Activated CD4-positive, alpha-beta T cell treated with anti-CD3 and anti-CD28 coated beads, Interleukin-10, Interleukin-2, amounts not matched to agents 100 ng/mL and 50 ng/mL, durations not matched to agents 16 hours and 8 hours (primary cell): Measurements from ENCODE around the gene GRIP2.

Experiments used
- DNase-seq: peaks from one replicate; pipeline ENCODE4 v3.0.0-alpha.2; 2020

GRIP2 gene

DNA sequence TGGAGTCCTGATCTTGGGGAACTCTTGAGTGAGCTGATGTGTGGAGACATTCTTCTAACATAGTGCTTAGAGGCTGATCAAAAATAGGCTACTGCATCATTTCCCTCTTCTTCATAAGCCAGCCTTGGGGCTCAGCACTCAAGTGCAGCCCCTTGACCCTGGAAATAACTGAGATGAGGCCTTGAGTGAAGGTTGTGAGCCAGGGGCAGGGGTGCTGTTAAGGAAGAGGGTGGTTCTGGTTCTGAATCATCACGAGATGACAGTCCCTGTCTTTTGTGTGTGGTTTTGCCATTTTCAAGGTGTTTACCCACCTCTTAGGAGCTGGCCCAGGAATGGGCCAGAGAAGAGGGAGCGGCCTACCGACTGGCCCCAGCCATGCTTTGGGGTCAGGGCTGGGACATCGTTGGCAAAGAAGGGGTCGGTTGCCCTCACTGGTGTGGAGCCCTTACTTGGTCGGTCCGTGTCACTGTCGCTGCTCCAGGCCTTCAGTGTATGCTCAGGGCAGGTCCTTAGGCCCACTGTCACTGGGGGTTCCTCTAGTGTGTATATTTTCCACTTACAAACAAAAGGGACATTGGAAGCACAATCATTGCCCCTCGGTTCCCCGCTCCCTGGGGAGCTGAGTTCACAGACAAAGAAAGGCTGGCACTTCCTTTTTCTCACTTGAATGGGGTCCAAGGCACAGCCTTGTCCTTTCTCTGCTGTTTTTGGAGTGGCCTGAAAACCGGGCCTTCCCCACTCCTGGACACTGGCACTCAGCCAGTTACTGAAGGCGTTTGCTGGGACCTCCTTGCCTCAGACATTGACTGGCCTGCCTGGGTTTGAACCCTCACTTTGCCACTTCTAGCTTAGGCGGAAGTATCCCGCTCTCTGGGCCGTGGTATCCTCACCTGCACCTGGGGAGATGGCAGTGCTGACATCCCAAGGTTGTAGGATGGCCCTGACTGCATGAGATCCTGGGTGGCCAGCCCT lies 91.1 kb downstream of the GRIP2 start:
- no peak for DNase-seq

DNA sequence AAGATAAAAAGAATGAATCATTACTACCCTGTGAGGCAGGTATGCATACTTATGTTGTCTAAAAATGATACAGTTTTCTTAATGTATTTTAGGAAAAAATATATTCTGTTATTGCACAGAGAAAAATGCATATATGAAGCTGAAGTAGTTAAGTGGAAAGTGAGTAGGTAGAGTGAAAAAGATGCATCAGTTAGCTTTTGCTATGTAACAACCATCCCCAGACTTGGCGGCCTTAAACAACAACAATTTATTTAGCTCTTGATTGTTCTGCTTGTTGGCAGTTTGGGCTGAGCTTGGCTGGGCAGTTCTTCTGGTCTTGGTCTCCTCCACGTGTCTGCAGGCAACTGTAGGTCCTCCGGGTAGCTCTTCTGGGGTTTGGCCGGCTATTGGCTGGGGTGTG lies 92.1 kb downstream of the GRIP2 start:
- DNase-seq = no peak

DNA sequence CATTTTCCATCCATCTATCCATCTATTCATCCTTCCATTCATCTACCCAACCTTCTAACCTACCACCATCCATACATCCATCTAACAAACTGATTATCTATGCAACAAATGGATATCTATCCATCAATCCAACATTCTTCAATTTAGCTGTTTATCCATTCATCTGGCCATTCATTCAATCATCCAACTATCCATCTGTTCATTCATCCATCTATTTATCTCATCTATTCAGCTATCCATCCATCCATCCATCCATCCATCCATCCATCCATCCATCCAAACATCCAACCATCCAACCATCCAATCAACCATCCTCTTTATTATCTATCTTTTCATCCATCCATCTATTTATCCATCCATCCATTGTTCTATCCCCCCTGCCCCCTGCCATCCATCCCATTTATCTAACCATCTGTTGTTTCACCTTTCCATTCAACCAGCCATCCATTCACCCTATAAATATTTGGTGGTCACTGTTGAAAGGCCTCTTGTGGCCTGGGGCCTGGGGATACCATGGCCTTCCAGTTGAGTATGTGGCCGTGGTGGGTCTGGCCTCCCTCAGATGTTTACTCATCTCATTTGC lies 93.1 kb downstream of the GRIP2 start:
- DNase-seq = no peak

DNA sequence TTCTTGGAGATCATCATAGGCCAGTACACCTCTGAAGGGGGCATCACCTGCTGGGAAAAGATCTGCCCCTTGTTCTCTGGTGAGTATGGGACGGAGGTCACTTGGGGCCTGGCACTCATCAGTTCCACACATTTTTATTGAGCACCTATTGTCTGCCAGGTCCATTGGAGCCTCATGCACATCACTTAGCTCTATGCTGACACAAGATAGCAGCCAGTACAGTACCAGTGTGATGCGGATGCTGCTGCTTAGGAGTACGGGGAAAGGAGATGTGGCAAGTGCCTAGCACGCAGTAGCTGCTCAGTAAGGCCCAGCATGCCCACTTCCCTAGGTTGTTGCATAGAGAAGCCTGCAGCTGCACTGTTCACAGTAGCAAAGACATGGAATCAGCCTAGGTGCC lies 94.4 kb downstream of the GRIP2 start:
- DNase-seq = no peak

DNA sequence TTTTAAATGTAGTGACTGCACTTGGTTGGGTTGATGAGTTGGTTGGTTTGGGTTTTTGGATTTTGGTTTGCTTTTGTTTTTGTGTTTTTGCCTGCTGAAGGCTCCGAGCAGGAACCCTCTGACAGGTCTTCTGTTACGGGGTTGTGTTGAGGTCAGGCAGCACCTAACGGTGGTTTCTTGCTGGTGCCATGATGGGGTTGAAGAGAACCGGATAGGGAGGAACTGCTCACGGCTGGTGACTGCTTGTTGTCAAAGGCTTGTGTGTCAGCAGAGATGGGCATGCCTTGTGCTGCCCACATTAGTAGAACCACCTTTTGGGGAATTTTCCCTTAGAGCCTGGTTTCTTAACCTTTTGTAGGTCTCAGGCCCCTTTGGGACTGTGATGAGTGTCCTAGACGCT lies 95.8 kb downstream of the GRIP2 start:
- no peak for DNase-seq

DNA sequence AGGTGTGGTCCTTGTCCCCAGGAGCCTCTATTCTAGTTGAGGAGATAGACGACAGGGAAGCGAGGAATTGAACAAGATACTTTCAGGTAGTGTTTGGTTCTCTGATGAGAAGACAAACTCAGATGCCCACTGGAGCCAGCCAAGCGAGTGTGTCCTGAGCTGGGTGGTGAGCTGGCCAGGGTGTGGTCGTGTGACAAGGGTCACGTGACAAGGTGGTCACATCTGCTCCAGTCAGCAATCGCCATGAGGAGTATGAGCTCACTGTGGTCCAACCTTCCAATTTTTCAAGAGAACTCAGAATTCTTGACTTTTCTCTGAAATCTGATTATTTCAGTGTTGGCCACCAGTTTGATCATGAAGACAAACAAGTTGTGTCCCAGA lies 98.2 kb downstream of the GRIP2 start:
- DNase-seq = no peak

DNA sequence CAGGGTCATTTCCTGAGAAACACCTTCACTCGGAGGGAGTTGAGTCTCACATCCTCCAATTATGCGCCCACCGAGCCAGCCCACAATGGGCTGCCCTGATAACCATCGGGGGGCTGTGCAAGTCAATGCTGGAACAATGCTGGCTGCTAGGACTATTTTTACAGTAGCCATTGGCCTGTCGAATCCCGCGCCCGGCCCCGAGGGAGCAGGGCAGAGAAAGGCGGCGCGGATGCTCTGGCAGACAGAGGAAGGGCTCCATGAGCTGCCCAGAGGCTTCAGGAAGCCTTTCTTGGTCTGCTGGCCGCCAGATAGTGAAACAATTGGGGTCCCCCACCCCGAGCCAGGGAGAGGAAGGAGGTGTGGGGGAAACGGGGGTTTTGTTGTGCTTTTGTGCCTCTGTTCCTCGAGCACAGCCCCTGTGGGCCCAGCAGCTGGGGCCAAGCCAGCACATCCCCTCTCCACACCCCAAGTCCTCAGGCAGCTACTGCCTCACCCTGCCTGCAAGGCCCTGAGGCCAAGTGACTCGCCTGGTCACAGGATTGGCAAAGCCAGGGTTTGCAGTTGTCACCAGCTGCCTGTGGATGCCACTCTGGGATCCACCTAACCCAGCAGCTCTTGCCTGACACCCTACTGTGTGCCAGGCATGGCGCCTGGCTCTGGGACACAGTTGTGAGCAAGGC lies 98.8 kb downstream of the GRIP2 start:
- DNase-seq = no peak

DNA sequence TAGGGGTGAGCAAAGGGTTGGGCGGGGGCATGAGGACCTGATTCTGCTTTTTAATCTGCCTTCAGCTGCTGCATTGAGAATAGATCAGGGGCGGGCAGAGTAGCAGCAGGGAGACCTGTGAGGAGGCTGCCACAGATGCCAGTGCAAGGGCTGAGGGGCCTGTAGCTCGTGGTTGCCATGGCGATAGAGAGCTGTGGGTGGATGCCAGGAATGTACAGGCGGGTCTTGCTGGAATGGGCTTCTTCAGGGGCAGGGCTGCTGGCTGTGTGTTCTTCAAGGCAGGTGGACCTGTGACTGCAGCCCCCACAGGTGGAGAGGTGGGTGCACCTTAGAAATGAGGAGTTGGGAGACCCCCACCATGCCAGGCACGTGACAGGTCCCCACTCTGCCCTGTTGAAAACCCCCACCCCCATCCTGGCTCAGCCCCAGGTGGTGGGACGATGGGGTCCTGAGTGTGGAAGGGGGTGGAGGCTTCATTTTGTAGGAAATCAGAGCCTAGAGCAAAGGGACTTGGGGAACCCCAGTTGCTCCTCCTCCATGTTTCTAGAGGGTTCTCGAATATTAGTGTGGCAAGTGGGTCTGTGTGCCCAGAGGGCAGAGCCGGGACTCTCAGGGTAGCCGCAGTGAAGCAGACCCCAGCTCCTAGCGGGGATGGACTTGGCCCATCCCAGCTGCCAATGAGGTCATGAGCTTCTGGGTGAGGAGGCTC lies 99.5 kb downstream of the GRIP2 start:
- DNase-seq = no peak

DNA sequence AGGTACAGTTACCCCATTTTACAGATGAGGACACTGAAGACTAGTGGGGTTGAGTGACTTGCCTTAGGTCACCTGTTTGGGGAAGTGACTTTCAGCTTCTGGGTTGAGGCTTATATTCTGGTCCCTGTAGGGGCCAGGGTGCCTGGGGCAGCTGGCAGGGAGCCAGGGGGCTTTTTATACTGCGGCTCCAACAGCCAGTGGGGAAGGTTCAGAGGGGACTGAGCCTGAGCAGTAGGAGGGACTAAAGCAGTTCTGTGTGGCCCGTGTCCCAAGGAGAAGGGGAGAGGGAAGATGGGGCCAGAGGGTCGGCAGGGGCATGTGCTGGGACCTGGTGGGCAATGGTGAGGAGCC lies 100.0 kb downstream of the GRIP2 start:
- DNase-seq = no peak

DNA sequence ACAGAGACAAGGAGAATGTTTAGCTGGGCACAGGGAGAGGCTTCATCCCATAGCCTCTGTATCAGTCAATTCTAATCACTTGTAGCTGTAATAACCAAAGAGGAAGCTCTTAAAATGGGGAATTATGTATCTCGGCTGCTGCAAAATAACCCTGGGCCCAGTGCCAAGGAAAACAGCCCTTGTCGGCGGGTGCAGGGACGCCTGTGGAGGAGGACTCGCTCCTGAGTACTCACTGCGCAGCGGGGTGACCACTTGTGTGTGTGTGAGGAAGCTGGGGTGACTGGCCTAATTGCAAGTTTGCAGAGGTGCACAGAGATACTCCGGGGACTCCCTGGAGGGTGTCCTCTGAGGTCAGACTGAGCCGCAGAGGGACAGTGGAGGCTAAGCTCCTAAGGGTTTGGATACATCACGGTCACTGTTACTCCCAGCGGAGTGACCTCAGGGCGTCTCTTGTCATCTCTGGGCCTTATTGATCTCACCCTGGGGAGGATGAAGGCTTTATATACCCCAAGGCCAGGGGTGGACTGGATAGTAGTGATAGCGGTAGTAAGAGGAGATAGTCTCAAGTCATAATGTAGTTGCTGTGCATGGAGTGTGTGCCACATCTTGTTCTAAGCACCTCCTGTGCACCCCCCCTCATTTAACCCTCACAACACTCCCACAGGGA lies 100.5 kb downstream of the GRIP2 start:
- no peak for DNase-seq
